Thymus (tissue), 11 donors: Measurements from ENCODE around the gene CA5B. TPM values are rescaled to one million over a fixed set of nuclear protein-coding genes. Genes with fewer than 3 reads are reported as not detected.

Source experiments
- DNase-seq, 9 donors: peaks; one replicate each; pipeline ENCODE4 v3.0.0-alpha.2; 2013; ENCODE audit warnings: low spot score in 9 of 9, low read depth in 6 of 9, missing footprints in 1 of 9
- H3K27ac ChIP-seq, 2 donors: one replicate each; pipeline ENCODE4 v1.5.1; 2013; ENCODE audit warnings: control low read depth in 1 of 2, low read depth in 1 of 2, low read length in 1 of 2, mild to moderate bottlenecking in 1 of 2, moderate library complexity in 1 of 2
- H3K27me3 ChIP-seq, 2 donors: one replicate each; pipeline ENCODE4 v1.5.1; 2013; ENCODE audit warnings: low read length in 1 of 2; ENCODE audit not compliant: control insufficient read depth in 2 of 2, insufficient read depth in 1 of 2
- H3K36me3 ChIP-seq, 2 donors: one replicate each; pipeline ENCODE4 v1.5.1; 2013; ENCODE audit warnings: low read length in 1 of 2, mild to moderate bottlenecking in 1 of 2, moderate library complexity in 1 of 2; ENCODE audit not compliant: control insufficient read depth in 2 of 2, insufficient read depth in 2 of 2
- H3K4me1 ChIP-seq, 2 donors: one replicate each; pipeline ENCODE4 v1.5.1; 2013; ENCODE audit warnings: low read length in 2 of 2; ENCODE audit not compliant: control insufficient read depth in 2 of 2, insufficient read depth in 2 of 2
- H3K4me3 ChIP-seq, 2 donors: one replicate each; pipeline ENCODE4 v1.5.1; 2013; ENCODE audit warnings: low read length in 2 of 2, control low read depth in 1 of 2, mild to moderate bottlenecking in 1 of 2
- H3K9me3 ChIP-seq, 2 donors: one replicate each; pipeline ENCODE4 v1.5.1; 2013; ENCODE audit warnings: low read length in 1 of 2, mild to moderate bottlenecking in 1 of 2; ENCODE audit not compliant: control insufficient read depth in 2 of 2, insufficient read depth in 1 of 2
- WGBS: extraction: QIAGEN DNeasy Blood & Tissue Kit; methylation state at CpG from one replicate; pipeline ENCODE4 v1.1.7; 2013; 5-methylcytosine and 5-hydroxymethylcytosine counted together
- polyA plus RNA-seq: library from polyadenylated mRNA; stranded (reverse); fragments of 200-250 nt; gene quantifications from one replicate; pipeline ENCODE4 v1.2.3, GENCODE V29; 2013
- total RNA-seq: library from RNA; stranded (reverse); fragments of 120-200 nt; gene quantifications from one replicate; pipeline ENCODE4 v1.2.4, GENCODE V29; 2013
- donor health status: healthy.

Gene CA5B
- total and polyA plus RNA-seq, 2 donors, result 2.9 to 3.1 TPM

DNA sequence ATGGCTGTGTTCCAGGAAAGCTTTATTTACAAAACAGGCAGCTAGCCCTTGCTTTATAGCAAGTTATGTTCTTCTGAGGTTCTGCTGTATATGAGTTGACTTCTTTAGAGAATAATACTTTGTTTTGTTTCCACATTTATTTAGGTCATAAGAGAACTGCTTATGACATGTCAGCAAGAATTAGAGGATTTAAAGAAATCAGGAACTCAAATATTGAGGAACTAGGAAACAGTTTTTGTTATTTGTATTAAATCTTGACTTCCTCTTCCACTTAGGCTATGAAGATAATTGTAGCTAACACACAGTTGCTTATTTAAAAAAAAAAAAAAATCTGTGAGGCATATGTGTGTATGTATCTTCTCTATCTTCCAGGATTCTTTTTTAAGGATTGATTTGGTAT is 66.5 kb downstream of the CA5B start:
- no peak overlapping the region for H3K27ac ChIP-seq
- no peaks in the 10 kb centered on the region for H3K4me1 ChIP-seq
- no peaks in the 10 kb centered on the region for H3K27me3 ChIP-seq
- DNase-seq, result no peak
- no peak overlapping the region for H3K4me3 ChIP-seq
- H3K9me3 ChIP-seq, result no peaks in the 10 kb centered on the region
- H3K36me3 ChIP-seq, result peaks cover 4 to 31% of the 10 kb centered on the region in 2 donors

DNA sequence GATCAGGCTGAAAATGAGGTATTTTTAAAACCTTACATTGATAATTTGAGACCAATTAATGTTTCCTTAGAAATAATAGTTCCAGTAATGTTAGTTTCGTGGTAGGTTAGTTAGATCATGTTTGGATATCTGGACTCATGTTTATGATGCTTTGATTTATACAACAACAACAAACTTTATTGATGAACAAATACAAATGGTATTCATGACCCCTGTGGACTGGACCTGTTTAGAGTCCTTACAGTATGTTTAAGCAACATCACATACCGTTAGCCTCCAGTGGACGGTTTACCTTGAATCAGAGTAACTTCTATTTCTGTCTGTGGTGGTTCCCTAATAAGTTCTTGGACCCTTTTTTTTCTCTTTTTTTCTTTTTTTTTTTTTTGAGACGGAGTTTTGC is 70.2 kb downstream of the CA5B start:
- no peak overlapping the region for H3K27ac ChIP-seq
- no peaks in the 10 kb centered on the region for H3K27me3 ChIP-seq
- H3K4me1 ChIP-seq, result no peaks in the 10 kb centered on the region
- peaks cover 11 to 39% of the 10 kb centered on the region in 2 donors for H3K36me3 ChIP-seq
- WGBS, result 97% methylated on average over 4 of the region's 4 CpGs
- DNase-seq, result no peak
- H3K9me3 ChIP-seq, result no peaks in the 10 kb centered on the region
- no peak overlapping the region for H3K4me3 ChIP-seq

DNA sequence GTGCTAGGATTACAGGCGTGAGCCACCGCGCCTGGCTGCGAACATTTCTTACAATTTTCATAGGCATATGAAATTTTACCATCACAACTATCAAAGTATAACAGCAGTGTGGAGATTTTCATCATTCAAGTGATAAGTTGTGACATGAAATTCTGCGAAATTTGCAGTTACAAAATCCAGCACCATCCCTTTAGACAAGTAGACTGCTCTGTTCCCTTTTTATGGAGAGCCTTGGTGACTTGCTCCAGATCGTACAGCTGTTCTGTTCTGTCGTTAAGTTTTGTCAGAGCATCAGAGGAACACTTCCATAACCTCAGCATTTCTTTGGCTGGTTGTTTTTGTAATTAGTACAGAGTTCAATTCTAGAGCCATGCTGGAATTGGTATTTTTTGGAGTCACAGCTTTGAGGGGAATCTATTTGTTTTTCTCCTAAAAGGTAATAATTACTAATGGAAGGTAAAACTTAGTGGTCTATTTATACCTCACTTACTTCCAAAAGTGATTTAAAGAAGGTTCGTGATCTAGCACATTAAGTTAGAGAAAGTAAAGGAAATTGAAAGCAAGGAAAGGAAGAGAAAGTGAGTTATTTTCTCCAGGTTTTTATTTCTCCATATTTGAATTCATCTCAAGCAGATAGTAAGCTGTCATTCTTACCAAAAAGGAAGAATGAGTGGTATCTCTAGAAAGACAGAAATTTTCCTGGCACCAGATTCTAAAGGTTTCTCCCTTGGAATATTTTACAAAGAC is 74.3 kb downstream of the CA5B start:
- no peaks in the 10 kb centered on the region for H3K27me3 ChIP-seq
- peaks cover 0 to 8% of the 10 kb centered on the region in 2 donors for H3K4me1 ChIP-seq
- 98% methylated on average over 8 of the region's 8 CpGs for WGBS
- H3K9me3 ChIP-seq, result no peaks in the 10 kb centered on the region
- H3K4me3 ChIP-seq, result no peak overlapping the region
- no peak for DNase-seq
- no peak overlapping the region for H3K27ac ChIP-seq
- peaks cover 11 to 54% of the 10 kb centered on the region in 2 donors for H3K36me3 ChIP-seq

DNA sequence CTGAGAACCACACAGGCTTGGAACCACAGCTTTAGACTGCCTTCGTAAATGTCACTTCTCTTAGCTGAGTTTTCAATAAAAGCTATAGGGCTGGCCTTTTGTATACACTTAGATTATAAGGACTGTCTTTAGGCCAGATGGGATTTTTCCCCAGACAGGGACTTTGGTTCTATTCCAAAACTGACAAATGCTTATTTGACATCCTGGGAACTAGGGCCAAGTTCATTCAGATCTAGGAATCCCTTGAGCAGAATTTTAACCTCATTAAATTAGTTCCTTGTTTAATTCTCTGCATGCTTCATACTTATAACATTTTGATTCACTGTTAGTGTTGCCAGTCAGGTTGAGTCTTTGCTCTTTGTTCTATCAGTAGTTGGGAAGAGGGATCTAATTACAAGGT is 75.3 kb downstream of the CA5B start:
- Histone ChIP-seq H3K9me3 (no peaks in the 10 kb centered on the region), H3K4me1 (peaks cover 0 to 8% of the 10 kb centered on the region in 2 donors), H3K36me3 (peaks cover 11 to 60% of the 10 kb centered on the region in 2 donors), H3K4me3 (no peak overlapping the region), H3K27me3 (no peaks in the 10 kb centered on the region), H3K27ac (no peak overlapping the region)
- 100% methylated on average over 1 of the region's 1 CpG for WGBS
- no peak for DNase-seq

DNA sequence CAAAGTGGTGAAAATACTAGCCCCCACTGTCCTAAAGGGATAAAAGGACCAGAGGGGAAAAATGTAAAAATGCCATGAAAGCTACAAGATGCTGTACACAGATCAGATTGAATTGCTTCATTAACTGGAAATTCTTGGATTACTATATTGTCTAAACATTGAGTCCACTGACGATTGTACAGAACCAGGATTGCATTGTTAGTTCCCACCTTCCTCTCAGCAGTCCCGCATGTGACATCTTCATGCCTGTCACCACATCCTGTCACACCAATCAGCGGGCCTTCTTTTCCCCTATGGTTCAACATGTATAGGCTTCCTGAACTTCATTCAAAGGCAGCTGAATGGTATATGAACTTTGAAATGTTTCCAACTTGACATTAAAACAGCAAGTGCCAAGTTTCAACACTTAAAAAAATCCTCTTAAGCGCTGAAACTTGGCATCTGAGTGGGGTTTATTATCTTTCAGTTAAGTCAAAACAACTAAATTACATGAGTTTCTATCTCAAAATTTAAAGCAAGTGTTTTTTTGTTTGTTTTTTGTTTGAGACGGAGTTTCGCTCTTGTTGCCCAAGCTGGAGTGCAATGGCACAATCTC is 76.8 kb downstream of the CA5B start:
- Histone ChIP-seq H3K4me1 (peaks cover 0 to 8% of the 10 kb centered on the region in 2 donors), H3K27ac (no peak overlapping the region), H3K36me3 (peaks cover 5 to 60% of the 10 kb centered on the region in 2 donors), H3K4me3 (no peak overlapping the region), H3K9me3 (no peaks in the 10 kb centered on the region), H3K27me3 (no peaks in the 10 kb centered on the region)
- 82% methylated on average over 6 of the region's 6 CpGs for WGBS
- peak in 3 of 9 donors; percentile 9 to 31 (median 16) for DNase-seq

DNA sequence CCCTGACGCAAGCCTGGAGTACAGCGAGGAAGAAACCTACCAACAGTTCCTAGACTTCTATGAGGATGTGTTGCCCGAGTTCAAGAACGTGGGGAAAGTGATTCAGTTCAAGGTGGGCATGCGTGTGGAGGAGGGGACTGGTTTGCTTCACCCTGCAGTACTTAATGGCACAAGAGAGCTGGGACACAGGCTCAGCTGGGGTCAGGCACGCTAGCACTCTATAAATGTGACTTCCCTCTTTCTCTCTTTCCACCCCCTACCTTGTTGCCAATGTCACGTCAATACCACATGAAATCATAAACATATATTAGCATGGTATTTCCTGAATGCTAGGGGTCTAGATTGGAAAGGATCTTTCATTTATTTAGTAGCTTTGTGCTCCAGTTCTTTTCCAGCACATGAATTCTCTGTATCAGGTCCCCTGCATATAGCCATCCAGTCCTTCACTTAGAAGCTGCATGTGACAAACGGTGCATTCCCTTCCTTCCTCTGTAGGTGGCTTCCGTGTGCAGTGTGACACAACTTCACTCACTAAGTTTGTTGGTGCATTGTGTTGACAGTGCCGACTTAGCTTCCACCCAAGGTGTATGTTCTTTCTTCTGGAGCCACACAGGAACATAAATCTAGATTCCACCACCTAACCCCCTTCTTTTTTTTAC is 77.8 kb downstream of the CA5B start:
- 81% methylated on average over 10 of the region's 10 CpGs for WGBS
- H3K27ac ChIP-seq, result no peak overlapping the region
- DNase-seq, result peak in 6 of 9 donors; percentile 4 to 70 (median 18)
- H3K4me3 ChIP-seq, result no peak overlapping the region
- H3K4me1 ChIP-seq, result peaks cover 0 to 8% of the 10 kb centered on the region in 2 donors
- peaks cover 7 to 64% of the 10 kb centered on the region in 2 donors for H3K36me3 ChIP-seq
- H3K9me3 ChIP-seq, result no peaks in the 10 kb centered on the region
- H3K27me3 ChIP-seq, result no peaks in the 10 kb centered on the region

DNA sequence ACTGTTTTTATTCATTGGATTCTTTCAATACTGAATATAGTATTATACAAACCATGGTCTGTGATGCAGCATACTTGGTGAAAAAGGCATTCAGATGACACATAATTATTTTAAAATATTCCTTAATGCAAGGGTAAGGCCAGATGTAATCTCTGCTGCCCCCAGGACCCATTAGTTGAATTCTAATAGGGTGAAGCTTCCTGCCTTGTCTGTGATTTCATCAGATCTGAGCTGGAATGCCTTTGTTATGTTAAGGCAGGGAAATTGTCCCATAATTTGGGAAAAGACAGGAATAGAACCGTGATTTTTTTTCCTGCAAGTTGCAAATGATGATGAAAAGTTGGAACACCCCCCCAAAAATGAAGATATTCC is 78.4 kb downstream of the CA5B start:
- 85% methylated on average over 1 of the region's 1 CpG for WGBS
- Histone ChIP-seq H3K36me3 (peaks cover 8 to 63% of the 10 kb centered on the region in 2 donors), H3K9me3 (no peaks in the 10 kb centered on the region), H3K4me1 (peaks cover 0 to 8% of the 10 kb centered on the region in 2 donors), H3K4me3 (no peak overlapping the region), H3K27ac (no peak overlapping the region), H3K27me3 (no peaks in the 10 kb centered on the region)
- no peak for DNase-seq

DNA sequence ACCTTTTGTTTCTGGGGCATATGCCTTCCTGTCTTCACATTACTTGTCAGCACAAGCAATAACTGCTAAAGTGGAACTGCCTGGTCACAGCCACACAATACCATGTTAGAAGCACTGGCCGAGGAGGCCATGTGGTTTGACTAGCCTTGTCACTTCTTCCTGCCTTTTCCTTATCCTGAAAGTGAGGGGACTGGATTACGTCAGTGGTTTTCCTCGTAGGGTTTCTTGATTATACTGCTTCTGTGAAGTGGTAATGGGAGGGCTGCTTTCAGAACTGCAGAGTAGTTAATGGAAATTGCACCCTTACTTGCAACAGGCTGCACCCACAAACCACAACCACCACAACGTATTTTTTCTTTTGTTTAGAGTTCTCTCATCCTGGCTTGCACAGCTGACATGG is 78.8 kb downstream of the CA5B start:
- H3K9me3 ChIP-seq, result no peaks in the 10 kb centered on the region
- WGBS, result 8% methylated on average over 4 of the region's 4 CpGs
- peaks cover 5 to 60% of the 10 kb centered on the region in 2 donors for H3K36me3 ChIP-seq
- no peaks in the 10 kb centered on the region for H3K27me3 ChIP-seq
- DNase-seq, result peak in 7 of 9 donors; percentile 9 to 72 (median 22)
- H3K4me3 ChIP-seq, result no peak overlapping the region
- peak overlapping the region in 1 of 2 donors; percentile 19 for H3K27ac ChIP-seq
- H3K4me1 ChIP-seq, result peaks cover 0 to 8% of the 10 kb centered on the region in 2 donors
